ENCODE data around the gene ECHDC3.

ECHDC3 gene

DNA sequence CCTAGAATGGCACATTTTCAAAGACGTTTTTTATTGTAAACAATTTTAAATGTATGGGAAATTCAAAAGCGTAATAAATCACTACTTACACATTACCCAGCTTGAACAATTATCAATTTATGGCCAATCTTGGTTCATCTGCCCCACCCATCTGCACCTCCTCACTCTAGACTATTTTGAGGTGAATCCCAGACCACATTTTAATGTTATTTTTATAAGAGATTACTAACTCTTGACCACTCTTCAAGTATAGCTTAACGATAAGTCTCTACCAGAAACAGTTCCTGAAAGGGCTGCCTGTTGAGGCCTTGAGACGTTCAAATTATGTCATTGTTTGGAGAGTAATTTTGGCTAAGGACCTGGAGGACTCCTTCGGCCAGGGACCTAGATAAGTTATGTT is 33.2 kb downstream of the ECHDC3 start (continued):
- TF ChIP-seq, protein P1, sequence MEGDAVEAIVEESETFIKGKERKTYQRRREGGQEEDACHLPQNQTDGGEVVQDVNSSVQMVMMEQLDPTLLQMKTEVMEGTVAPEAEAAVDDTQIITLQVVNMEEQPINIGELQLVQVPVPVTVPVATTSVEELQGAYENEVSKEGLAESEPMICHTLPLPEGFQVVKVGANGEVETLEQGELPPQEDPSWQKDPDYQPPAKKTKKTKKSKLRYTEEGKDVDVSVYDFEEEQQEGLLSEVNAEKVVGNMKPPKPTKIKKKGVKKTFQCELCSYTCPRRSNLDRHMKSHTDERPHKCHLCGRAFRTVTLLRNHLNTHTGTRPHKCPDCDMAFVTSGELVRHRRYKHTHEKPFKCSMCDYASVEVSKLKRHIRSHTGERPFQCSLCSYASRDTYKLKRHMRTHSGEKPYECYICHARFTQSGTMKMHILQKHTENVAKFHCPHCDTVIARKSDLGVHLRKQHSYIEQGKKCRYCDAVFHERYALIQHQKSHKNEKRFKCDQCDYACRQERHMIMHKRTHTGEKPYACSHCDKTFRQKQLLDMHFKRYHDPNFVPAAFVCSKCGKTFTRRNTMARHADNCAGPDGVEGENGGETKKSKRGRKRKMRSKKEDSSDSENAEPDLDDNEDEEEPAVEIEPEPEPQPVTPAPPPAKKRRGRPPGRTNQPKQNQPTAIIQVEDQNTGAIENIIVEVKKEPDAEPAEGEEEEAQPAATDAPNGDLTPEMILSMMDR (tag by site-specific recombination; IDR thresholded peaks at IDR 0.05): no peak
- TF ChIP-seq, protein P2, sequence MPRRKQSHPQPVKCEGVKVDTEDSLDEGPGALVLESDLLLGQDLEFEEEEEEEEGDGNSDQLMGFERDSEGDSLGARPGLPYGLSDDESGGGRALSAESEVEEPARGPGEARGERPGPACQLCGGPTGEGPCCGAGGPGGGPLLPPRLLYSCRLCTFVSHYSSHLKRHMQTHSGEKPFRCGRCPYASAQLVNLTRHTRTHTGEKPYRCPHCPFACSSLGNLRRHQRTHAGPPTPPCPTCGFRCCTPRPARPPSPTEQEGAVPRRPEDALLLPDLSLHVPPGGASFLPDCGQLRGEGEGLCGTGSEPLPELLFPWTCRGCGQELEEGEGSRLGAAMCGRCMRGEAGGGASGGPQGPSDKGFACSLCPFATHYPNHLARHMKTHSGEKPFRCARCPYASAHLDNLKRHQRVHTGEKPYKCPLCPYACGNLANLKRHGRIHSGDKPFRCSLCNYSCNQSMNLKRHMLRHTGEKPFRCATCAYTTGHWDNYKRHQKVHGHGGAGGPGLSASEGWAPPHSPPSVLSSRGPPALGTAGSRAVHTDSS (tag by site-specific recombination; IDR thresholded peaks at IDR 0.05): no peak
- TF ChIP-seq ZSCAN23 (tag by site-specific recombination; IDR thresholded peaks at IDR 0.05) (no peak), ZNF266 (tag by site-specific recombination; IDR thresholded peaks at IDR 0.05; ENCODE audit: low read depth) (no peak), YY2 (tag by site-specific recombination; IDR thresholded peaks at IDR 0.05) (no peak), ZNF24 (tag by site-specific recombination; IDR thresholded peaks at IDR 0.05) (no peak), ZNF292 (tag by site-specific recombination; IDR thresholded peaks at IDR 0.05; ENCODE audit: borderline replicate concordance, low read depth) (no peak), ZNF621 (tag by site-specific recombination; IDR thresholded peaks at IDR 0.05) (no peak), ZXDB (tag by site-specific recombination; IDR thresholded peaks at IDR 0.05) (peak; percentile 70), OSR2 (tag by site-specific recombination; IDR thresholded peaks at IDR 0.05) (peak; percentile 75; the same call in 1 of the 2 replicates), ZNF341 (tag by site-specific recombination; IDR thresholded peaks at IDR 0.05; ENCODE audit: low read depth) (peak; percentile 30; the same call in 1 of the 2 replicates), ZNF133 (tag by site-specific recombination; IDR thresholded peaks at IDR 0.05) (no peak), WT1 (tag by site-specific recombination; IDR thresholded peaks at IDR 0.05) (0 out of 2 replicates have a peak, but pooled peaks have one; percentile 16), ZNF248 (tag by site-specific recombination; IDR thresholded peaks at IDR 0.05) (no peak)
- TF ChIP-seq, protein P3, sequence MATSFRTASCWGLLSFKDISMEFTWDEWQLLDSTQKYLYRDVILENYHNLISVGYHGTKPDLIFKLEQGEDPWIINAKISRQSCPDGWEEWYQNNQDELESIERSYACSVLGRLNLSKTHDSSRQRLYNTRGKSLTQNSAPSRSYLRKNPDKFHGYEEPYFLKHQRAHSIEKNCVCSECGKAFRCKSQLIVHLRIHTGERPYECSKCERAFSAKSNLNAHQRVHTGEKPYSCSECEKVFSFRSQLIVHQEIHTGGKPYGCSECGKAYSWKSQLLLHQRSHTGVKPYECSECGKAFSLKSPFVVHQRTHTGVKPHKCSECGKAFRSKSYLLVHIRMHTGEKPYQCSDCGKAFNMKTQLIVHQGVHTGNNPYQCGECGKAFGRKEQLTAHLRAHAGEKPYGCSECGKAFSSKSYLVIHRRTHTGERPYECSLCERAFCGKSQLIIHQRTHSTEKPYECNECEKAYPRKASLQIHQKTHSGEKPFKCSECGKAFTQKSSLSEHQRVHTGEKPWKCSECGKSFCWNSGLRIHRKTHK (tag by site-specific recombination; IDR thresholded peaks at IDR 0.05): no peak
- TF ChIP-seq, protein P4, sequence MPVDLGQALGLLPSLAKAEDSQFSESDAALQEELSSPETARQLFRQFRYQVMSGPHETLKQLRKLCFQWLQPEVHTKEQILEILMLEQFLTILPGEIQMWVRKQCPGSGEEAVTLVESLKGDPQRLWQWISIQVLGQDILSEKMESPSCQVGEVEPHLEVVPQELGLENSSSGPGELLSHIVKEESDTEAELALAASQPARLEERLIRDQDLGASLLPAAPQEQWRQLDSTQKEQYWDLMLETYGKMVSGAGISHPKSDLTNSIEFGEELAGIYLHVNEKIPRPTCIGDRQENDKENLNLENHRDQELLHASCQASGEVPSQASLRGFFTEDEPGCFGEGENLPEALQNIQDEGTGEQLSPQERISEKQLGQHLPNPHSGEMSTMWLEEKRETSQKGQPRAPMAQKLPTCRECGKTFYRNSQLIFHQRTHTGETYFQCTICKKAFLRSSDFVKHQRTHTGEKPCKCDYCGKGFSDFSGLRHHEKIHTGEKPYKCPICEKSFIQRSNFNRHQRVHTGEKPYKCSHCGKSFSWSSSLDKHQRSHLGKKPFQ (tag by site-specific recombination; IDR thresholded peaks at IDR 0.05): 0 out of 2 replicates have a peak, but pooled peaks have one; percentile 12
- TF ChIP-seq, protein P5, sequence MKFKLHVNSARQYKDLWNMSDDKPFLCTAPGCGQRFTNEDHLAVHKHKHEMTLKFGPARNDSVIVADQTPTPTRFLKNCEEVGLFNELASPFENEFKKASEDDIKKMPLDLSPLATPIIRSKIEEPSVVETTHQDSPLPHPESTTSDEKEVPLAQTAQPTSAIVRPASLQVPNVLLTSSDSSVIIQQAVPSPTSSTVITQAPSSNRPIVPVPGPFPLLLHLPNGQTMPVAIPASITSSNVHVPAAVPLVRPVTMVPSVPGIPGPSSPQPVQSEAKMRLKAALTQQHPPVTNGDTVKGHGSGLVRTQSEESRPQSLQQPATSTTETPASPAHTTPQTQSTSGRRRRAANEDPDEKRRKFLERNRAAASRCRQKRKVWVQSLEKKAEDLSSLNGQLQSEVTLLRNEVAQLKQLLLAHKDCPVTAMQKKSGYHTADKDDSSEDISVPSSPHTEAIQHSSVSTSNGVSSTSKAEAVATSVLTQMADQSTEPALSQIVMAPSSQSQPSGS (tag by site-specific recombination; IDR thresholded peaks at IDR 0.05; ENCODE audit: low read depth): peak; percentile 67
- TF ChIP-seq, protein P6, sequence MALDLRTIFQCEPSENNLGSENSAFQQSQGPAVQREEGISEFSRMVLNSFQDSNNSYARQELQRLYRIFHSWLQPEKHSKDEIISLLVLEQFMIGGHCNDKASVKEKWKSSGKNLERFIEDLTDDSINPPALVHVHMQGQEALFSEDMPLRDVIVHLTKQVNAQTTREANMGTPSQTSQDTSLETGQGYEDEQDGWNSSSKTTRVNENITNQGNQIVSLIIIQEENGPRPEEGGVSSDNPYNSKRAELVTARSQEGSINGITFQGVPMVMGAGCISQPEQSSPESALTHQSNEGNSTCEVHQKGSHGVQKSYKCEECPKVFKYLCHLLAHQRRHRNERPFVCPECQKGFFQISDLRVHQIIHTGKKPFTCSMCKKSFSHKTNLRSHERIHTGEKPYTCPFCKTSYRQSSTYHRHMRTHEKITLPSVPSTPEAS (tag by site-specific recombination; IDR thresholded peaks at IDR 0.05): no peak
- TF ChIP-seq, protein P7, sequence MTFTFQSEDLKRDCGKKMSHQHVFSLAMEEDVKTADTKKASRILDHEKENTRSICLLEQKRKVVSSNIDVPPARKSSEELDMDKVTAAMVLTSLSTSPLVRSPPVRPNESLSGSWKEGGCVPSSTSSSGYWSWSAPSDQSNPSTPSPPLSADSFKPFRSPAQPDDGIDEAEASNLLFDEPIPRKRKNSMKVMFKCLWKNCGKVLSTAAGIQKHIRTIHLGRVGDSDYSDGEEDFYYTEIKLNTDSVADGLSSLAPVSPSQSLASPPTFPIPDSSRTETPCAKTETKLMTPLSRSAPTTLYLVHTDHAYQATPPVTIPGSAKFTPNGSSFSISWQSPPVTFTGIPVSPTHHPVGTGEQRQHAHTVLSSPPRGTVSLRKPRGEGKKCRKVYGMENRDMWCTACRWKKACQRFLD (tag by site-specific recombination; IDR thresholded peaks at IDR 0.05): no peak
- TF ChIP-seq, protein P8, sequence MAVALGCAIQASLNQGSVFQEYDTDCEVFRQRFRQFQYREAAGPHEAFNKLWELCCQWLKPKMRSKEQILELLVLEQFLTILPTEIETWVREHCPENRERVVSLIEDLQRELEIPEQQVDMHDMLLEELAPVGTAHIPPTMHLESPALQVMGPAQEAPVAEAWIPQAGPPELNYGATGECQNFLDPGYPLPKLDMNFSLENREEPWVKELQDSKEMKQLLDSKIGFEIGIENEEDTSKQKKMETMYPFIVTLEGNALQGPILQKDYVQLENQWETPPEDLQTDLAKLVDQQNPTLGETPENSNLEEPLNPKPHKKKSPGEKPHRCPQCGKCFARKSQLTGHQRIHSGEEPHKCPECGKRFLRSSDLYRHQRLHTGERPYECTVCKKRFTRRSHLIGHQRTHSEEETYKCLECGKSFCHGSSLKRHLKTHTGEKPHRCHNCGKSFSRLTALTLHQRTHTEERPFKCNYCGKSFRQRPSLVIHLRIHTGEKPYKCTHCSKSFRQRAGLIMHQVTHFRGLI (tag by site-specific recombination; IDR thresholded peaks at IDR 0.05): 0 out of 2 replicates have a peak, but pooled peaks have one; percentile 14
- TF ChIP-seq, protein P9, sequence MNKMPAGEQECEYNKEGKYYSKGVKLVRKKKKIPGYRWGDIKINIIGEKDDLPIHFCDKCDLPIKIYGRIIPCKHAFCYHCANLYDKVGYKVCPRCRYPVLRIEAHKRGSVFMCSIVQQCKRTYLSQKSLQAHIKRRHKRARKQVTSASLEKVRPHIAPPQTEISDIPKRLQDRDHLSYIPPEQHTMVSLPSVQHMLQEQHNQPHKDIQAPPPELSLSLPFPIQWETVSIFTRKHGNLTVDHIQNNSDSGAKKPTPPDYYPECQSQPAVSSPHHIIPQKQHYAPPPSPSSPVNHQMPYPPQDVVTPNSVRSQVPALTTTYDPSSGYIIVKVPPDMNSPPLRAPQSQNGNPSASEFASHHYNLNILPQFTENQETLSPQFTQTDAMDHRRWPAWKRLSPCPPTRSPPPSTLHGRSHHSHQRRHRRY (tag by site-specific recombination; IDR thresholded peaks at IDR 0.05): no peak

All from HEK293 (cell line).